Measurements from ENCODE around the gene TIGD1.

Gene TIGD1

GRCh38 chr2:232550354-232551249, at the start of gene TIGD1, which contains the start of gene EIF4E2:
Gene TIGD1, minus strand, starts transcription at chr2:232550557. Its CDS starts 675 bp downstream, at chr2:232549882.
Gene EIF4E2, plus strand, starts transcription at chr2:232550689. Its CDS starts 36 bp downstream, at chr2:232550725.
- DNase-seq (ENCODE audit: low read depth, low spot score), result peak; percentile 74

GRCh38 chr2:232598293-232598692, 47.9 kb upstream of the TIGD1 start:
- DNase-seq (ENCODE audit: low read depth, low spot score), result no peak

- DNase-seq (ENCODE audit: low read depth, low spot score), result no peak
Measured at GRCh38 chr2:232597362-232598079, 47.2 kb upstream of the TIGD1 start.

- DNase-seq (ENCODE audit: low read depth, low spot score), result no peak
Measured at GRCh38 chr2:232593982-232594381, 43.6 kb upstream of the TIGD1 start.

GRCh38 chr2:232592772-232593395, 42.5 kb upstream of the TIGD1 start:
- DNase-seq (ENCODE audit: low read depth, low spot score), result no peak

- no peak for DNase-seq (ENCODE audit: low read depth, low spot score)
Measured at GRCh38 chr2:232588680-232589585, 38.6 kb upstream of the TIGD1 start.

- DNase-seq (ENCODE audit: low read depth, low spot score), result no peak
Measured at GRCh38 chr2:232588031-232588430, 37.7 kb upstream of the TIGD1 start.

- DNase-seq (ENCODE audit: low read depth, low spot score), result no peak
Measured at GRCh38 chr2:232587512-232587911, 37.2 kb upstream of the TIGD1 start.

GRCh38 chr2:232586943-232587505, 36.7 kb upstream of the TIGD1 start:
- DNase-seq (ENCODE audit: low read depth, low spot score), result no peak

GRCh38 chr2:232584238-232584637, 33.9 kb upstream of the TIGD1 start:
- DNase-seq (ENCODE audit: low read depth, low spot score), result no peak

GRCh38 chr2:232581725-232582124, 31.4 kb upstream of the TIGD1 start:
- no peak for DNase-seq (ENCODE audit: low read depth, low spot score)

- no peak for DNase-seq (ENCODE audit: low read depth, low spot score)
Measured at GRCh38 chr2:232580648-232580981, 30.3 kb upstream of the TIGD1 start.

- DNase-seq (ENCODE audit: low read depth, low spot score), result no peak
Measured at GRCh38 chr2:232578626-232579025, 28.3 kb upstream of the TIGD1 start.

- DNase-seq (ENCODE audit: low read depth, low spot score), result no peak
Measured at GRCh38 chr2:232577841-232578240, 27.5 kb upstream of the TIGD1 start.

- no peak for DNase-seq (ENCODE audit: low read depth, low spot score)
Measured at GRCh38 chr2:232576995-232577394, 26.6 kb upstream of the TIGD1 start.

GRCh38 chr2:232575404-232575746, 25.0 kb upstream of the TIGD1 start:
- no peak for DNase-seq (ENCODE audit: low read depth, low spot score)

GRCh38 chr2:232574674-232575403, 24.5 kb upstream of the TIGD1 start:
- no peak for DNase-seq (ENCODE audit: low read depth, low spot score)

- DNase-seq (ENCODE audit: low read depth, low spot score), result no peak
Measured at GRCh38 chr2:232573771-232574435, 23.5 kb upstream of the TIGD1 start.

GRCh38 chr2:232573042-232573441, 22.7 kb upstream of the TIGD1 start:
- DNase-seq (ENCODE audit: low read depth, low spot score), result no peak

GRCh38 chr2:232571026-232571474, 20.7 kb upstream of the TIGD1 start:
- DNase-seq (ENCODE audit: low read depth, low spot score), result no peak

Measured in brain pericyte (primary cell).